ENCODE measurements around the gene DHX38.

GRCh38 chr16:72073560-72074230 is 20.0 kb upstream of the DHX38 start:
- TF ChIP-seq CTCF (IDR thresholded peaks at IDR 0.05) = no peak
- no peak for TF ChIP-seq POLR2A (IDR thresholded peaks at IDR 0.05)
- no peak for TF ChIP-seq POLR2AphosphoS5 (IDR thresholded peaks at IDR 0.05)

Measured in transverse colon (tissue), 4 donors.